ENCODE measurements around the gene CUL7. TPM values are rescaled to one million over a fixed set of nuclear protein-coding genes. Genes with fewer than 3 reads are reported as not detected.

CUL7 gene
- total and polyA plus RNA-seq, 10 of the 15 experiments (the other 5 are each of a cell fraction or from before 2014, with no cell fraction given): 0.66 to 18.4 (median 10.9) TPM

GRCh38 chr6:43024436-43024835 is 29.2 kb downstream of the CUL7 start:
- DNase-seq (ENCODE audit: low read depth, low spot score): no peak
- 94% methylated on average over 2 of the region's 2 CpGs for WGBS (ENCODE audit: insufficient coverage, insufficient replicate concordance, low lambda C conversion rate, missing lambda C conversion rate)
- no peak overlapping the region for H3K4me2 ChIP-seq (ENCODE audit: control insufficient read depth, insufficient read depth)
- H3K9me3 ChIP-seq (replicated peaks; ENCODE audit: control insufficient read depth, insufficient read depth, low read length): no peaks in the 10 kb centered on the region
- no peak overlapping the region for H3K9ac ChIP-seq (ENCODE audit: control insufficient read depth, insufficient read depth, low read length)
- peaks cover 12 to 20% of the 10 kb centered on the region in 2 experiments for H3K36me3 ChIP-seq (ENCODE audit: control insufficient read depth in 2 of 2, insufficient read depth in 2 of 2, low read length in 1 of 2)
- H4K20me1 ChIP-seq (ENCODE audit: control insufficient read depth, insufficient read depth): peaks cover 3% of the 10 kb centered on the region; the same call in 1 of the 2 replicates
- H3K27ac ChIP-seq (ENCODE audit: control insufficient read depth, insufficient read depth): no peak overlapping the region
- H2AFZ ChIP-seq (ENCODE audit: control insufficient read depth, low read depth, low read length): no peak overlapping the region
- peaks cover 14% of the 10 kb centered on the region for H3K4me1 ChIP-seq (ENCODE audit: control insufficient read depth, insufficient read depth, low read length)
- H3K79me2 ChIP-seq (ENCODE audit: control insufficient read depth, insufficient read depth, low read length): peaks cover 21% of the 10 kb centered on the region
- SMC1A ChIA-PET (ENCODE audit: uncharacterized antibody, unreplicated experiment): interaction anchor here (0.6 to 1.1 kb wide), 2 partner anchors 10 to 30 kb away, joined by 3 to 5 read pairs; partner anchors contain the start of genes KLHDC3 and MEA1
- TSS peak; percentile 41 for BruUV-seq (replicated peaks)
- no peaks in the 10 kb centered on the region for H3K27me3 ChIP-seq (replicated peaks in 1 of 2; ENCODE audit: control insufficient read depth in 2 of 2, insufficient read depth in 2 of 2, low read length in 1 of 2)
- POLR2A ChIA-PET: interaction anchor here (1.4 to 3.4 kb wide), 3 partner anchors 10 to 35 kb away, joined by 3 to 12 read pairs (median 9); partner anchors contain the start of genes KLC4, KLHDC3, MEA1 and MRPL2
- RAD21 ChIA-PET (ENCODE audit: unreplicated experiment): interaction anchor here (1.2 to 1.4 kb wide), 2 partner anchors 10 to 41 kb away, joined by 3 to 4 read pairs; partner anchors contain the start of genes KLHDC3 and PPP2R5D
- no peak overlapping the region for H3K4me3 ChIP-seq
- in situ Hi-C loops (cut with MboI): no loop called here
- FAIRE-seq: no peak
- no peak for TF ChIP-seq CEBPB (IDR thresholded peaks at IDR 0.05; ENCODE audit: borderline replicate concordance in 1 of 2, low read depth in 2 of 2, low read length in 2 of 2)
- no peak for TF ChIP-seq SMC3 (IDR thresholded peaks at IDR 0.05; ENCODE audit: borderline replicate concordance, low read length)
- no peak for TF ChIP-seq CBFB (IDR thresholded peaks at IDR 0.05; ENCODE audit: low read depth)
- TF ChIP-seq JUNB (IDR thresholded peaks at IDR 0.05): no peak
- no peak for ATAC-seq
- intact Hi-C loops (cut with micrococcal nuclease; ENCODE audit: unreplicated experiment): no loop called here
- CTCF ChIA-PET: interaction anchor here (1.1 kb wide), 1 partner anchor 11 kb away, joined by 3 read pairs; the partner anchor contains the start of genes KLHDC3 and MEA1

DNA sequence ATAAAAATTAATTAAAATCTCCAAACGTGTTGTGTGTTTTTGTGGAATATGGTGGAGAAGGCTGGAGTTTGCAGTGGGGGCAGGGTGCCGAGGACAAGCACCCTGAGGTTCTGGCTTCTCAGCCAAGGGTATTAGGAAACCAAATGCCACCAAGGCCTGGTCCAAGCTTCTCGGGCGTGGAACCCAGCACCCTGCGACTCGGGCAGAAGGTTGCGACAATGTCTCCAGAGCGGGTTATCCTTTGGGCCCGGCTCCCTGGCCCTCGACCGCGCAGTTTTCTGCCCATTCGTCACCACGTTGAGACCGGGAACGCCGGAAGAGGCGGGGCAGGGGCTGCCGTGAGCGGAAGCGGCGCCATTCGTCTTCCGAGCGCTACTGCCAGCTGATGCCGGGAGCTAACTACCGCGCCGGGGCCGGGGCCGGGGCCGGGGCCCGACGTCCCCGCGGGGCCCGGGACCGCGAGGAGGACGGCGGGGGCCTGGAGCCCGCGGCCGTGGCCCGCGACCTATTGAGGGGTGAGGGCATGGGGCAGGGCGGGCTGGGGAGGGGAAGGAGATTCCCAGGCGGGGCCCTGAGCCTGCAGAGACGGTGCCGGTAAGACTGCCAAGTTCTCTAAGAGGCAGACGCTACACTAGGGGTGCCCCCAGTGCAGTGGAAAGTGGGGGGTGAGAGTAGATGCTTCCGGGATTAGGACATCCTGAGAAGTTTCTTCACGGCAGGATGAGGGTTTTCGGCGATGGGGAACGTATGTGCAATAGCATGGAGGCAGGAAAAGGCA is 32.2 kb downstream of the CUL7 start, which contains the start of gene RRP36:
TSS of gene RRP36 (plus strand) at position 354 of the 778 bp plus-strand sequence. CDS start at position 386, 32 bp downstream.
- in situ Hi-C loops (cut with MboI): no loop called here
- no peak for TF ChIP-seq GATAD2B (conservative IDR thresholded peaks at IDR 0.05; ENCODE audit: low read depth)
- no peak for TF ChIP-seq NRF1 (conservative IDR thresholded peaks at IDR 0.05; ENCODE audit: low read depth, low read length)
- TF ChIP-seq PRDM15 (CRISPR knock-in tag; IDR thresholded peaks at IDR 0.05): no peak
- TF ChIP-seq SMAD1 (IDR thresholded peaks at IDR 0.05; ENCODE audit: low read depth, partially characterized antibody): no peak
- no peak for TF ChIP-seq YBX1 (IDR thresholded peaks at IDR 0.05)
- TF ChIP-seq ETV6 (conservative IDR thresholded peaks at IDR 0.05 in 1 of 2, IDR thresholded peaks at IDR 0.05 in 1 of 2; ENCODE audit: borderline replicate concordance in 1 of 2, low read depth in 1 of 2): no peak
- TF ChIP-seq TBL1XR1 (IDR thresholded peaks at IDR 0.05; ENCODE audit: low read depth, low read length): no peak

More for the DNA sequence above, 32.2 kb downstream of the CUL7 start, which contains the start of gene RRP36:
- Histone ChIP-seq H3K27ac (ENCODE audit: control insufficient read depth, insufficient read depth) (peak within 1 kb of the TSS; percentile 77), H3K4me1 (ENCODE audit: control insufficient read depth, insufficient read depth, low read length) (peaks cover 14% of the 10 kb centered on the region), H3K27me3 (replicated peaks in 1 of 2; ENCODE audit: control insufficient read depth in 2 of 2, insufficient read depth in 2 of 2, low read length in 1 of 2) (no peaks in the 10 kb centered on the region), H3K79me2 (ENCODE audit: control insufficient read depth, insufficient read depth, low read length) (peaks cover 21% of the 10 kb centered on the region), H3K4me3 (peak within 1 kb of the TSS; percentile 100), H2AFZ (ENCODE audit: control insufficient read depth, low read depth, low read length) (peak within 1 kb of the TSS; percentile 70), H3K36me3 (ENCODE audit: control insufficient read depth in 2 of 2, insufficient read depth in 2 of 2, low read length in 1 of 2) (peaks cover 4 to 15% of the 10 kb centered on the region in 2 experiments), H4K20me1 (ENCODE audit: control insufficient read depth, insufficient read depth) (peaks cover 3% of the 10 kb centered on the region; the same call in 1 of the 2 replicates), H3K4me2 (ENCODE audit: control insufficient read depth, insufficient read depth) (peak within 1 kb of the TSS; percentile 85), H3K9me3 (replicated peaks; ENCODE audit: control insufficient read depth, insufficient read depth, low read length) (no peaks in the 10 kb centered on the region), H3K9ac (ENCODE audit: control insufficient read depth, insufficient read depth, low read length) (peak within 1 kb of the TSS; percentile 80)
- ATAC-seq (peak; percentile 98), DNase-seq (ENCODE audit: low read depth, low spot score) (no peak), FAIRE-seq (no peak)
- WGBS (ENCODE audit: insufficient coverage, insufficient replicate concordance, low lambda C conversion rate, missing lambda C conversion rate): 1% methylated on average over 29 of the region's 56 CpGs
- intact Hi-C loops (cut with micrococcal nuclease; ENCODE audit: unreplicated experiment): no loop called here
- ChIA-PET SMC1A (ENCODE audit: uncharacterized antibody, unreplicated experiment) (interaction anchor here (1.0 to 2.0 kb wide), 3 partner anchors 9 to 119 kb away, joined by 3 to 5 read pairs (median 3); partner anchors contain the start of gene CUL7), RAD21 (ENCODE audit: unreplicated experiment) (interaction anchor here (1.4 to 2.0 kb wide), 2 partner anchors 8 to 42 kb away, joined by 3 to 5 read pairs; partner anchors contain the start of genes KLHDC3, MEA1 and PEX6), CTCF (interaction anchor here (0.6 to 1.7 kb wide), 2 partner anchors 122 to 348 kb away, joined by 3 to 7 read pairs; no protein-coding TSS in a partner anchor), POLR2A (interaction anchor here (0.5 to 3.4 kb wide), 11 partner anchors 7 to 127 kb away, joined by 3 to 12 read pairs (median 4); partner anchors contain the start of genes CUL7, KLC4, KLHDC3 and MRPL2)
- BruUV-seq (replicated peaks): TSS peak; percentile 56

All from GM12878 (cell line).